Gastrocnemius medialis (tissue), 4 donors: ENCODE results near the gene FAM117A. TPM values are rescaled to one million over a fixed set of nuclear protein-coding genes. Genes with fewer than 3 reads are reported as not detected.

Source experiments
- ATAC-seq, 2 donors: fragments of 150-250 bp; one replicate each; pipeline ENCODE4 v1.9.1; 2016
- DNase-seq, 2 donors: peaks; one replicate each; pipeline ENCODE4 v3.0.0-alpha.2; 2019
- H3K27ac ChIP-seq, 4 donors: fragments of 200-600 bp; sonication (generic); 1 replicate in 1 of 4; 2 replicates in 3 of 4; pipeline ENCODE4 v1.5.1; 2016 to 2018; ENCODE audit warnings: mild to moderate bottlenecking in 2 of 4, moderate library complexity in 1 of 4
- H3K27me3 ChIP-seq, 3 donors: fragments of 200-600 bp; sonication (generic) in 2 of 3; 1 replicate in 1 of 3; 2 replicates in 2 of 3; pipeline versions ENCODE4 v1.5.1 to v1.6.0; 2016 to 2019; ENCODE audit warnings: mild to moderate bottlenecking in 1 of 3, moderate library complexity in 1 of 3
- H3K36me3 ChIP-seq, 2 donors: fragments of 200-600 bp; sonication (generic) in 1 of 2; one replicate each; pipeline ENCODE4 v1.5.1; 2017 to 2018
- H3K4me1 ChIP-seq, 2 donors: fragments of 200-600 bp; sonication (generic) in 1 of 2; one replicate each; pipeline ENCODE4 v1.5.1; 2016 to 2017; ENCODE audit warnings: mild to moderate bottlenecking in 2 of 2
- H3K4me3 ChIP-seq, 4 donors: fragments of 200-600 bp; sonication (generic) in 3 of 4; 1 replicate in 1 of 4; 2 replicates in 3 of 4; pipeline ENCODE4 v1.5.1; 2016 to 2019; ENCODE audit warnings: mild to moderate bottlenecking in 2 of 4
- H3K9me3 ChIP-seq, 3 donors: fragments of 200-600 bp; sonication (generic) in 2 of 3; 1 replicate in 1 of 3; 2 replicates in 2 of 3; pipeline ENCODE4 v1.5.1; 2016 to 2019
- CTCF ChIP-seq, 5 experiments: fragments of 450-650 bp in 3 of 5; fragments of 200-600 bp in 2 of 5; sonication (generic) in 2 of 5; IDR thresholded peaks in 4 of 5; conservative IDR thresholded peaks in 1 of 5; 1 replicate in 4 of 5; 2 replicates in 1 of 5; pipeline ENCODE4 v1.5.1; 2016 to 2019; ENCODE audit warnings: antibody characterized with exemption in 5 of 5, mild to moderate bottlenecking in 3 of 5, moderate library complexity in 3 of 5
- POLR2A ChIP-seq, 2 donors: fragments of 450-650 bp; IDR thresholded peaks; one replicate each; pipeline ENCODE4 v1.6.1; 2017; ENCODE audit warnings: antibody characterized with exemption in 2 of 2, mild to moderate bottlenecking in 2 of 2, moderate library complexity in 2 of 2
- in situ Hi-C, 4 donors: fragments of 200-750 bp; cut with MboI; loops; one replicate each; pipeline versions ENCODE4 v1.15.0 to v1.8.0; 2017; ENCODE audit warnings: low sequenced_read_pairs in 4 of 4
- intact Hi-C: fragments of 100-400 bp; cut with DNase I; formaldehyde crosslinking; loops from one replicate; pipeline ENCODE4 v1.15.1; 2023; ENCODE audit warnings: low total_unique reads
- total RNA-seq, 4 donors: library from RNA; depleted of rRNA; stranded (reverse); fragments of >200 nt; gene quantifications; one replicate each; pipeline versions ENCODE4 v1.1.0 to v1.2.3, GENCODE V29; 2016

The FAM117A gene
- total RNA-seq, 4 donors from 2014 or later, result 2.6 to 4.9 (median 3.3) TPM

- ATAC-seq, result no peak
- in situ Hi-C loops, result loop anchor here in 1 of 4 donors (5.0 to 25.0 kb wide), 3 partner anchors 81 to 924 kb away; partner anchors contain the start of genes ANKRD40, LUC7L3 and SLC35B1
These were observed 24.1 kb upstream of the FAM117A start for GRCh38 chr17:49787884-49788477.

GRCh38 chr17:49784636-49785035 lies 20.7 kb upstream of the FAM117A start:
- Histone ChIP-seq H3K27me3 (no peaks in the 10 kb centered on the region), H3K4me1 (peaks cover 22 to 25% of the 10 kb centered on the region in 2 donors), H3K9me3 (no peaks in the 10 kb centered on the region), H3K27ac (no peak overlapping the region), H3K4me3 (no peak overlapping the region), H3K36me3 (no peaks in the 10 kb centered on the region)
- intact Hi-C loops, result loop anchor here (5.0 kb wide), 3 partner anchors 217 to 933 kb away; partner anchors contain the start of gene LUC7L3
- TF ChIP-seq CTCF (IDR thresholded peaks at IDR 0.05 in 4 of 5, conservative IDR thresholded peaks at IDR 0.05 in 1 of 5), result no peak
- TF ChIP-seq POLR2A (IDR thresholded peaks at IDR 0.05), result no peak
- no peak for ATAC-seq
- in situ Hi-C loops, result loop anchor here in 2 of 4 donors (5.0 to 25.0 kb wide), 3 partner anchors 77 to 928 kb away; partner anchors contain the start of genes SLC35B1 (in 2 of the 2), ANKRD40 (in 1 of the 2) and LUC7L3 (in 1 of the 2)
- DNase-seq, result no peak

More at GRCh38 chr17:49787884-49788477, 24.1 kb upstream of the FAM117A start:
- Histone ChIP-seq H3K36me3 (peaks cover 0 to 20% of the 10 kb centered on the region in 2 donors), H3K4me1 (peaks cover 49 to 50% of the 10 kb centered on the region in 2 donors), H3K4me3 (peak overlapping the region; percentile 87 to 98 (median 92)), H3K27ac (peak overlapping the region; percentile 97 to 100 (median 99)), H3K9me3 (no peaks in the 10 kb centered on the region), H3K27me3 (no peaks in the 10 kb centered on the region)
- DNase-seq, result no peak
- TF ChIP-seq POLR2A (IDR thresholded peaks at IDR 0.05), result no peak
- intact Hi-C loops, result loop anchor here (1.0 to 5.0 kb wide), 4 partner anchors 80 to 929 kb away; partner anchors contain the start of gene LUC7L3

GRCh38 chr17:49783791-49784190 lies 19.9 kb upstream of the FAM117A start:
- Histone ChIP-seq H3K4me1 (peaks cover 17 to 22% of the 10 kb centered on the region in 2 donors), H3K36me3 (no peaks in the 10 kb centered on the region), H3K4me3 (no peak overlapping the region), H3K27me3 (no peaks in the 10 kb centered on the region), H3K27ac (peak overlapping the region in 2 of 4 donors; percentile 59 to 62), H3K9me3 (no peaks in the 10 kb centered on the region)
- ATAC-seq (no peak), DNase-seq (no peak)
- TF ChIP-seq POLR2A (IDR thresholded peaks at IDR 0.05) (no peak), CTCF (IDR thresholded peaks at IDR 0.05 in 4 of 5, conservative IDR thresholded peaks at IDR 0.05 in 1 of 5) (no peak)
- in situ Hi-C loops (loop anchor here in 2 of 4 donors (5.0 to 25.0 kb wide), 3 partner anchors 76 to 929 kb away; partner anchors contain the start of genes ANKRD40 (in 1 of the 2), LUC7L3 (in 1 of the 2) and SLC35B1 (in 1 of the 2)), intact Hi-C loops (no loop called here)

GRCh38 chr17:49783071-49783715 lies 19.3 kb upstream of the FAM117A start:
- ATAC-seq, result no peak
- TF ChIP-seq CTCF (IDR thresholded peaks at IDR 0.05 in 4 of 5, conservative IDR thresholded peaks at IDR 0.05 in 1 of 5) (no peak), POLR2A (IDR thresholded peaks at IDR 0.05) (no peak)
- intact Hi-C loops, result no loop called here

More at GRCh38 chr17:49783071-49783715, 19.3 kb upstream of the FAM117A start:
- no peaks in the 10 kb centered on the region for H3K36me3 ChIP-seq
- H3K4me1 ChIP-seq, result peaks cover 17 to 22% of the 10 kb centered on the region in 2 donors
- no peak for DNase-seq
- no peak overlapping the region for H3K4me3 ChIP-seq
- H3K27ac ChIP-seq, result peak overlapping the region; percentile 24 to 62 (median 51)
- no peaks in the 10 kb centered on the region for H3K27me3 ChIP-seq
- H3K9me3 ChIP-seq, result no peaks in the 10 kb centered on the region
- in situ Hi-C loops, result loop anchor here in 2 of 4 donors (5.0 to 25.0 kb wide), 3 partner anchors 76 to 929 kb away; partner anchors contain the start of genes ANKRD40 (in 1 of the 2), LUC7L3 (in 1 of the 2) and SLC35B1 (in 1 of the 2)
